B cell (primary cell): ENCODE data around the gene KCNH3. TPM values are rescaled to one million over a fixed set of nuclear protein-coding genes. Genes with fewer than 3 reads are reported as not detected.

Experiments
- ATAC-seq: fragments of 200-7000 bp; cut with Tn5 transposase; one replicate; pipeline ENCODE4 v1.10.0; 2021; ENCODE audit warnings: low read depth, mild to moderate bottlenecking, moderate number of reproducible peaks, moderate library complexity
- CTCF ChIA-PET: fragments of 350-600 bp; sonication (Branson Sonifier 250); formaldehyde crosslinking; loops from one replicate; lab custom pipeline; 2021; ENCODE audit warnings: antibody characterized with exemption, inconsistent platforms; lab: Charles Lee
- POLR2A ChIA-PET: fragments of 350-600 bp; sonication (Branson Sonifier 250); formaldehyde crosslinking; loops from one replicate; lab custom pipeline; 2021; ENCODE audit warnings: antibody characterized with exemption; lab: Charles Lee
- DNase-seq: peaks from one replicate; pipeline ENCODE4 v3.0.0; 2013
- H2AFZ ChIP-seq: 2 replicates; pipeline ENCODE4 v1.6.1; 2012; ENCODE audit warnings: mild to moderate bottlenecking, low read depth, low read length; ENCODE audit not compliant: insufficient read depth, poor library complexity, severe bottlenecking
- H3K27ac ChIP-seq, 2 donors: 1 replicate in 1 of 2; 2 replicates in 1 of 2; pipeline ENCODE4 v1.5.1; 2012 to 2013; ENCODE audit warnings: low read length in 2 of 2, mild to moderate bottlenecking in 2 of 2, moderate library complexity in 1 of 2
- H3K27me3 ChIP-seq, 4 experiments: fragments of 200-600 bp in 1 of 4; sonication (generic) in 1 of 4; replicated peaks in 1 of 4; 1 replicate in 2 of 4; 2 replicates in 2 of 4; pipeline versions ENCODE4 v1.6.1 to v1.7.0; 2013 to 2016; ENCODE audit warnings: low read length in 3 of 4, mild to moderate bottlenecking in 2 of 4, mixed read lengths in 1 of 4, moderate library complexity in 1 of 4; ENCODE audit not compliant: insufficient read depth in 4 of 4, control insufficient read depth in 3 of 4; ENCODE audit errors: control extremely low read depth in 1 of 4
- H3K36me3 ChIP-seq, 2 experiments: replicated peaks in 1 of 2; 1 replicate in 1 of 2; 2 replicates in 1 of 2; pipeline versions ENCODE4 v1.6.1 to v1.7.1; 2013; ENCODE audit warnings: low read length in 1 of 2; ENCODE audit not compliant: insufficient read depth in 2 of 2, control insufficient read depth in 1 of 2; ENCODE audit errors: control extremely low read depth in 1 of 2, extremely low read depth in 1 of 2
- H3K4me1 ChIP-seq, 2 donors: fragments of 200-600 bp in 1 of 2; sonication (generic) in 1 of 2; 1 replicate in 1 of 2; 2 replicates in 1 of 2; pipeline versions ENCODE4 v1.5.1 to v1.6.1; 2013 to 2017; ENCODE audit warnings: low read length in 2 of 2; ENCODE audit not compliant: control insufficient read depth in 2 of 2, insufficient read depth in 2 of 2
- H3K4me2 ChIP-seq: replicated peaks from 2 replicates; pipeline ENCODE3; 2012; ENCODE audit warnings: mild to moderate bottlenecking, low read depth, low read length; ENCODE audit not compliant: poor library complexity, severe bottlenecking
- H3K4me3 ChIP-seq, 5 experiments: fragments of 200-600 bp in 1 of 5; sonication (generic) in 1 of 5; 1 replicate in 3 of 5; 2 replicates in 2 of 5; pipeline versions ENCODE4 v1.5.1 to v1.7.0; 2011 to 2016; ENCODE audit warnings: low read length in 4 of 5, mild to moderate bottlenecking in 4 of 5, low read depth in 2 of 5, control low read depth in 1 of 5, moderate library complexity in 1 of 5; ENCODE audit not compliant: insufficient read depth in 1 of 5; ENCODE audit errors: control extremely low read depth in 1 of 5, extremely low read depth in 1 of 5
- H3K79me2 ChIP-seq: fragments of 200-600 bp; sonication (generic); one replicate; pipeline ENCODE4 v1.6.0; 2016; ENCODE audit warnings: low read length; ENCODE audit not compliant: control insufficient read depth, insufficient read depth
- H3K9ac ChIP-seq: fragments of 200-600 bp; sonication (generic); 2 replicates; pipeline ENCODE4 v1.6.1; 2017; ENCODE audit warnings: mild to moderate bottlenecking, low read length, moderate library complexity
- H3K9me3 ChIP-seq, 3 donors: one replicate each; pipeline versions ENCODE4 v1.6.1 to v1.7.1; 2013; ENCODE audit warnings: low read length in 2 of 3; ENCODE audit not compliant: control insufficient read depth in 2 of 3, insufficient read depth in 1 of 3; ENCODE audit errors: control extremely low read depth in 1 of 3
- H4K20me1 ChIP-seq: 2 replicates; pipeline ENCODE4 v1.6.0; 2012; ENCODE audit warnings: mild to moderate bottlenecking, low read length; ENCODE audit not compliant: insufficient read depth, control insufficient read depth, poor library complexity, severe bottlenecking
- H3K27ac Mint-ChIP-seq: one replicate; pipeline ENCODE4 v1.8.0; 2021; ENCODE audit warnings: mixed read lengths
- H3K27me3 Mint-ChIP-seq: one replicate; pipeline ENCODE4 v1.8.0; 2021; ENCODE audit warnings: mixed read lengths
- H3K4me1 Mint-ChIP-seq: one replicate; pipeline ENCODE4 v1.8.0; 2021; ENCODE audit warnings: mixed read lengths
- H3K4me3 Mint-ChIP-seq: one replicate; pipeline ENCODE4 v1.8.0; 2021; ENCODE audit warnings: mixed read lengths
- H3K9me3 Mint-ChIP-seq: one replicate; pipeline ENCODE4 v1.8.0; 2022; ENCODE audit warnings: mixed read lengths; ENCODE audit not compliant: insufficient read depth
- EZH2 ChIP-seq: IDR thresholded peaks from 2 replicates; pipeline ENCODE4 v1.6.1; 2012; ENCODE audit warnings: borderline replicate concordance, low read depth, mild to moderate bottlenecking, moderate library complexity, low read length; ENCODE audit not compliant: insufficient read depth, poor library complexity, severe bottlenecking
- WGBS: methylation state at CpG from one replicate; pipeline ENCODE4 v1.1.5; 2013; ENCODE audit warnings: missing lambda C conversion rate; ENCODE audit not compliant: insufficient coverage; 5-methylcytosine and 5-hydroxymethylcytosine counted together
- intact Hi-C: fragments of 100-400 bp; cut with micrococcal nuclease; formaldehyde crosslinking; loops from one replicate; pipeline ENCODE4 v1.10.0; 2022
- polyA plus RNA-seq: library from polyadenylated mRNA; depleted of rRNA; stranded (reverse); fragments of >200 nt; gene quantifications from 2 replicates; pipeline ENCODE4 v1.2.3, GENCODE V29; 2012
- total RNA-seq, 2 donors: library from RNA; stranded (reverse); fragments of 120-200 nt in 1 of 2; gene quantifications; 1 replicate in 1 of 2; 2 replicates in 1 of 2; pipeline versions ENCODE4 v1.2.3 to v1.2.4, GENCODE V29; 2013 to 2022
- TF ChIP-seq, protein P1 (sequence below): fragments of 200-600 bp; IDR thresholded peaks from one replicate; pipeline ENCODE4 v1.8.0; 2022; ENCODE audit warnings: antibody characterized with exemption, mild to moderate bottlenecking

KCNH3 gene
- total and polyA plus RNA-seq, 2 donors (not counting 1 experiment from before 2014, with no cell fraction given) = 0.49 to 0.54 TPM

DNA sequence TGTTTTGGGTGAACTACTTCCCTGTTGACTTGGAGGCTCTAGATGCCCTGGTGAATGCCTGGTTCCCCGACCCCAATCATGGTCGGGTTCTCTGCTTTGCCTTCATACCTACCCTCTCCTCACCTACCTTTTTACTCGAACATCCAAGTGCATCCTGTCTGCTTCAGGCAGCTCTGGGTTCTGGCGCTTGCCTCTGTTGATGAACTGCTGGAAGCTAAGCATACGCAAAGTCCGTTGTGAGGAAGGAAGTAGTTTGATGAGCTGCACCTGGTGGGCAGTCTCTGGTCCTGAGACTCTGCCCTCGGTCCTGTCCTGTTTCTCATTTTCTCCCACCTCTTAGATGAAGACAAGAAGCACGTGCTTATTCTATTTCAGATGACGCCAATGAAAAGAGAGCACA lies 13.6 kb downstream of the KCNH3 start:
- H3K4me2 ChIP-seq = no peak overlapping the region
- ATAC-seq = no peak
- H3K79me2 ChIP-seq = no peaks in the 10 kb centered on the region
- H3K27ac ChIP-seq = no peak overlapping the region
- Mint-ChIP-seq H3K4me3 (no peak overlapping the region), H3K4me1 (peaks cover 8% of the 10 kb centered on the region), H3K27me3 (peaks cover 13% of the 10 kb centered on the region), H3K27ac (no peak overlapping the region), H3K9me3 (no peaks in the 10 kb centered on the region)
- no peak for TF ChIP-seq EZH2
- TF ChIP-seq, protein P1, sequence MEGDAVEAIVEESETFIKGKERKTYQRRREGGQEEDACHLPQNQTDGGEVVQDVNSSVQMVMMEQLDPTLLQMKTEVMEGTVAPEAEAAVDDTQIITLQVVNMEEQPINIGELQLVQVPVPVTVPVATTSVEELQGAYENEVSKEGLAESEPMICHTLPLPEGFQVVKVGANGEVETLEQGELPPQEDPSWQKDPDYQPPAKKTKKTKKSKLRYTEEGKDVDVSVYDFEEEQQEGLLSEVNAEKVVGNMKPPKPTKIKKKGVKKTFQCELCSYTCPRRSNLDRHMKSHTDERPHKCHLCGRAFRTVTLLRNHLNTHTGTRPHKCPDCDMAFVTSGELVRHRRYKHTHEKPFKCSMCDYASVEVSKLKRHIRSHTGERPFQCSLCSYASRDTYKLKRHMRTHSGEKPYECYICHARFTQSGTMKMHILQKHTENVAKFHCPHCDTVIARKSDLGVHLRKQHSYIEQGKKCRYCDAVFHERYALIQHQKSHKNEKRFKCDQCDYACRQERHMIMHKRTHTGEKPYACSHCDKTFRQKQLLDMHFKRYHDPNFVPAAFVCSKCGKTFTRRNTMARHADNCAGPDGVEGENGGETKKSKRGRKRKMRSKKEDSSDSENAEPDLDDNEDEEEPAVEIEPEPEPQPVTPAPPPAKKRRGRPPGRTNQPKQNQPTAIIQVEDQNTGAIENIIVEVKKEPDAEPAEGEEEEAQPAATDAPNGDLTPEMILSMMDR = no peak
- peaks cover 13 to 15% of the 10 kb centered on the region in 2 donors for H3K4me1 ChIP-seq
- POLR2A ChIA-PET = no interaction called here
- H3K36me3 ChIP-seq = peaks cover 0 to 5% of the 10 kb centered on the region in 2 experiments
- H3K27me3 ChIP-seq = peaks cover 0 to 28% (median 12%) of the 10 kb centered on the region in 4 experiments
- DNase-seq = peak; percentile 12
- H3K4me3 ChIP-seq = no peak overlapping the region
- no peak overlapping the region for H3K9ac ChIP-seq
- peak overlapping the region; percentile 55 for H2AFZ ChIP-seq
- no peaks in the 10 kb centered on the region for H4K20me1 ChIP-seq
- 38% methylated on average over 4 of the region's 9 CpGs for WGBS
- CTCF ChIA-PET = interaction anchor here (1.1 to 5.4 kb wide), 9 partner anchors 8 to 225 kb away, joined by 3 to 38 read pairs (median 6); no protein-coding TSS in a partner anchor
- no peaks in the 10 kb centered on the region for H3K9me3 ChIP-seq
- intact Hi-C loops = loop anchor here (5.0 kb wide), 1 partner anchor 155 kb away; the partner anchor contains the start of gene FMNL3

DNA sequence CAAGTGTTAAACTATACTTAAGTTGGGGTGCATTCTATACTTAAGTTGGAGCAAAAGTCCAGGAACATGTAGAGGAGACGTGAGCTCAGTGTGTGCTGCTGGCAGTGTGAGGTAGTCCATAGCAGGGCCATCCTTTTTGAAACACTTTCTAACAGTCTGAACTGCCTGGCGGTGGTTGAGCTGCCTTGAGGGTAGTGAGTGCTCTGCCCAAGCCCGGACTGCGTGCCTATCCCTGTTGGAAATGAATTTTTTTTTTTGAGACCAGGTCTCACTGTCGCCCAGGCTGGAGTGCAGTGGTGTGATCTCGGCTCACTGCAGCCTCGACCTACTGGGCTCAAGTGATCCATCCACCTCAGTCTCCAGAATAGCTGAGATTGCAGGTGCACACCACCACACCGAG lies 14.1 kb downstream of the KCNH3 start:
- intact Hi-C loops = loop anchor here (5.0 kb wide), 1 partner anchor 154 kb away; the partner anchor contains the start of gene FMNL3
- Histone ChIP-seq H4K20me1 (no peaks in the 10 kb centered on the region), H3K79me2 (no peaks in the 10 kb centered on the region), H3K4me2 (no peak overlapping the region), H3K9ac (no peak overlapping the region), H2AFZ (no peak overlapping the region), H3K27ac (no peak overlapping the region), H3K27me3 (peaks cover 0 to 24% (median 10%) of the 10 kb centered on the region in 4 experiments), H3K4me3 (no peak overlapping the region), H3K4me1 (peaks cover 13 to 15% of the 10 kb centered on the region in 2 donors), H3K36me3 (peaks cover 0 to 9% of the 10 kb centered on the region in 2 experiments), H3K9me3 (no peaks in the 10 kb centered on the region)
- ChIA-PET POLR2A (no interaction called here), CTCF (interaction anchor here (0.9 to 5.4 kb wide), 9 partner anchors 8 to 225 kb away, joined by 3 to 38 read pairs (median 6); no protein-coding TSS in a partner anchor)
- TF ChIP-seq EZH2 = no peak
- TF ChIP-seq, protein P1 = no peak
- H3K27ac Mint-ChIP-seq = no peak overlapping the region
- ATAC-seq = no peak
- H3K4me1 Mint-ChIP-seq = peaks cover 8% of the 10 kb centered on the region
- 95% methylated on average over 8 of the region's 8 CpGs for WGBS
- peaks cover 11% of the 10 kb centered on the region for H3K27me3 Mint-ChIP-seq
- no peaks in the 10 kb centered on the region for H3K9me3 Mint-ChIP-seq
- no peak for DNase-seq
- H3K4me3 Mint-ChIP-seq = no peak overlapping the region
